Measurements from ENCODE around the gene ATP2A1. TPM values are rescaled to one million over a fixed set of nuclear protein-coding genes. Genes with fewer than 3 reads are reported as not detected.

Gene ATP2A1
- total and polyA plus RNA-seq, 2 donors (not counting 3 experiments of a cell fraction or from before 2014, with no cell fraction given) = 1.2 to 2.5 TPM

DNA sequence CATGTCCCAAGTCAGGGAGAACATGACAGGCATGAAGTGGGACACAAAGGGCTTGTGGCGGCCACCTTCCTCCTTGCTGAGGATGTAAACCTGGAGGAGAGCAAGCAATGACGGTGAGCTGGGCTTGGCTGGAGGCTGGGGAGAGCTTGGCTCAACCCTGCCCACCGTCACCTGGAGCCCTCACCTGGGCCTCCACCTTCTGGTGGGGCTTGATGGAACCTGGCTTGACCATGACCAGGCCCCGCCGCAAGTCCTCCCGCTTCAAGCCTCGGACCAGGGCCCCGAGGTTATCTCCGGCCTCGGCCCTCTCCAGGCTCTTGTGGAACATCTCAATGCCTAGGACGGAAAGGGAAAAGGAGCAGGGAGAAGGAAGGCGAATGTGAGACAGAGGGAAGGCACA is 34.5 kb upstream of the ATP2A1 start:
- ChIA-PET CTCF (no interaction called here), POLR2A (no interaction called here)
- peaks cover 13% of the 10 kb centered on the region for H3K4me1 ChIP-seq (ENCODE audit: control insufficient read depth, extremely low read depth, insufficient read depth, low read length)
- TF ChIP-seq JUN (IDR thresholded peaks at IDR 0.05; ENCODE audit: borderline replicate concordance, insufficient read depth, insufficient read length, low read depth) (no peak), FOS (IDR thresholded peaks at IDR 0.05; ENCODE audit: borderline replicate concordance, insufficient read depth, low read length) (no peak), POLR2AphosphoS5 (IDR thresholded peaks at IDR 0.05; ENCODE audit: insufficient read depth, low read depth, low read length) (no peak), EZH2 (IDR thresholded peaks at IDR 0.05; ENCODE audit: borderline replicate concordance, low read depth, low read length, severe bottlenecking) (no peak), MYC (IDR thresholded peaks at IDR 0.05; ENCODE audit: low read depth, low read length) (no peak), GATA2 (IDR thresholded peaks at IDR 0.05; ENCODE audit: insufficient read depth, insufficient read length, low read depth, low read length) (no peak), MAX (IDR thresholded peaks at IDR 0.05; ENCODE audit: insufficient read depth, insufficient read length) (no peak), POLR2A (IDR thresholded peaks at IDR 0.05; ENCODE audit: low read depth, low read length) (no peak)
- TF ChIP-seq, protein P1, sequence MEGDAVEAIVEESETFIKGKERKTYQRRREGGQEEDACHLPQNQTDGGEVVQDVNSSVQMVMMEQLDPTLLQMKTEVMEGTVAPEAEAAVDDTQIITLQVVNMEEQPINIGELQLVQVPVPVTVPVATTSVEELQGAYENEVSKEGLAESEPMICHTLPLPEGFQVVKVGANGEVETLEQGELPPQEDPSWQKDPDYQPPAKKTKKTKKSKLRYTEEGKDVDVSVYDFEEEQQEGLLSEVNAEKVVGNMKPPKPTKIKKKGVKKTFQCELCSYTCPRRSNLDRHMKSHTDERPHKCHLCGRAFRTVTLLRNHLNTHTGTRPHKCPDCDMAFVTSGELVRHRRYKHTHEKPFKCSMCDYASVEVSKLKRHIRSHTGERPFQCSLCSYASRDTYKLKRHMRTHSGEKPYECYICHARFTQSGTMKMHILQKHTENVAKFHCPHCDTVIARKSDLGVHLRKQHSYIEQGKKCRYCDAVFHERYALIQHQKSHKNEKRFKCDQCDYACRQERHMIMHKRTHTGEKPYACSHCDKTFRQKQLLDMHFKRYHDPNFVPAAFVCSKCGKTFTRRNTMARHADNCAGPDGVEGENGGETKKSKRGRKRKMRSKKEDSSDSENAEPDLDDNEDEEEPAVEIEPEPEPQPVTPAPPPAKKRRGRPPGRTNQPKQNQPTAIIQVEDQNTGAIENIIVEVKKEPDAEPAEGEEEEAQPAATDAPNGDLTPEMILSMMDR (IDR thresholded peaks at IDR 0.05; ENCODE audit: extremely low read depth in 1 of 2, insufficient read depth in 1 of 2, low read depth in 1 of 2, low read length in 2 of 2) = no peak
- no peak for FAIRE-seq
- no TSS peak for BruUV-seq (replicated peaks)
- intact Hi-C loops (cut with micrococcal nuclease) (no loop called here), dilution Hi-C loops (cut with MboI; ENCODE audit: extremely low pct_ligation_motif_present, low sequenced_read_pairs) (no loop called here)
- no peak overlapping the region for H3K4me2 ChIP-seq (ENCODE audit: insufficient read depth, low read length)
- H2AFZ ChIP-seq (ENCODE audit: low read depth, low read length) = no peak overlapping the region
- H3K36me3 ChIP-seq (ENCODE audit: control insufficient read depth in 2 of 2, extremely low read depth in 1 of 2, insufficient read depth in 2 of 2, low read length in 2 of 2) = peaks cover 9 to 23% of the 10 kb centered on the region in 2 experiments
- H3K79me2 ChIP-seq (ENCODE audit: control insufficient read depth, insufficient read depth, low read length) = peaks cover 27% of the 10 kb centered on the region
- H3K9ac ChIP-seq (replicated peaks; ENCODE audit: extremely low read depth, insufficient read depth, low read length) = no peak overlapping the region
- H3K9me3 ChIP-seq (replicated peaks; ENCODE audit: control insufficient read depth, insufficient read depth, low read length) = no peaks in the 10 kb centered on the region
- H3K4me3 ChIP-seq (replicated peaks in 1 of 3; ENCODE audit: insufficient read depth in 1 of 3, low read depth in 1 of 3, low read length in 3 of 3) = no peak overlapping the region
- DNase-seq (ENCODE audit: low read depth, low spot score) = no peak
- no peak overlapping the region for H3K27ac ChIP-seq (ENCODE audit: insufficient read depth, low read depth, low read length)
- no peaks in the 10 kb centered on the region for H3K9me1 ChIP-seq (replicated peaks; ENCODE audit: control insufficient read depth, extremely low read depth, insufficient read depth, low read length)
- H4K20me1 ChIP-seq (replicated peaks; ENCODE audit: control insufficient read depth, extremely low read depth, insufficient read depth, low read length) = no peaks in the 10 kb centered on the region
- H3K27me3 ChIP-seq (ENCODE audit: control insufficient read depth in 2 of 2, insufficient read depth in 2 of 2, low read length in 2 of 2) = no peaks in the 10 kb centered on the region
